ENCODE measurements around the gene TMPRSS4. TPM values are rescaled to one million over a fixed set of nuclear protein-coding genes. Genes with fewer than 3 reads are reported as not detected.

TMPRSS4 gene
- total RNA-seq, 1 experiment from 2014 or later, result not detected

- no peak for TF ChIP-seq SIN3A (IDR thresholded peaks at IDR 0.05; ENCODE audit: borderline replicate concordance, insufficient read depth, low read depth, low read length)
- TF ChIP-seq REST (IDR thresholded peaks at IDR 0.05; ENCODE audit: insufficient read depth in 1 of 2, low read depth in 2 of 2, low read length in 1 of 2), result no peak
- TF ChIP-seq CTCF (IDR thresholded peaks at IDR 0.05), result no peak
- no peak for TF ChIP-seq TCF7L2 (IDR thresholded peaks at IDR 0.05; ENCODE audit: low read depth, low read length)
- no peak for TF ChIP-seq POLR2AphosphoS5 (IDR thresholded peaks at IDR 0.05; ENCODE audit: low read depth, low read length)
- Histone ChIP-seq H3K36me3 (ENCODE audit: control insufficient read depth, insufficient read depth, low read length) (no peaks in the 10 kb centered on the region), H3K4me1 (ENCODE audit: control insufficient read depth, insufficient read depth, low read length) (no peaks in the 10 kb centered on the region), H3K4me3 (ENCODE audit: low read depth in 2 of 2, low read length in 2 of 2) (no peak overlapping the region), H3K27ac (ENCODE audit: low read length) (no peak overlapping the region), H3K9me3 (ENCODE audit: control insufficient read depth, insufficient read depth, low read depth, low read length) (peaks cover 2% of the 10 kb centered on the region; the same call in 1 of the 2 replicates), H3K27me3 (ENCODE audit: control insufficient read depth, insufficient read depth, low read length) (no peaks in the 10 kb centered on the region)
- BruUV-seq (replicated peaks), result no TSS peak
- ChIA-PET CTCF (no interaction called here), POLR2A (no interaction called here)
- in situ Hi-C loops (cut with HindIII; ENCODE audit: low pct_unique_long_range_greater_than_20kb, low sequenced_read_pairs) (no loop called here), intact Hi-C loops (cut with micrococcal nuclease; ENCODE audit: unreplicated experiment) (no loop called here)
- ATAC-seq, result no peak
- DNase-seq (ENCODE audit: low read depth, low spot score), result no peak
Observed at GRCh38 chr11:118090545-118091162, 13.8 kb downstream of the TMPRSS4 start.

- Histone ChIP-seq H3K27me3 (ENCODE audit: control insufficient read depth, insufficient read depth, low read length) (no peaks in the 10 kb centered on the region), H3K36me3 (ENCODE audit: control insufficient read depth, insufficient read depth, low read length) (no peaks in the 10 kb centered on the region), H3K27ac (ENCODE audit: low read length) (no peak overlapping the region), H3K4me3 (ENCODE audit: low read depth in 2 of 2, low read length in 2 of 2) (no peak overlapping the region), H3K4me1 (ENCODE audit: control insufficient read depth, insufficient read depth, low read length) (no peaks in the 10 kb centered on the region), H3K9me3 (ENCODE audit: control insufficient read depth, insufficient read depth, low read depth, low read length) (peaks cover 2% of the 10 kb centered on the region; the same call in 1 of the 2 replicates)
- no peak for ATAC-seq
- DNase-seq (ENCODE audit: low read depth, low spot score), result no peak
- ChIA-PET POLR2A (no interaction called here), CTCF (no interaction called here)
- in situ Hi-C loops (cut with HindIII; ENCODE audit: low pct_unique_long_range_greater_than_20kb, low sequenced_read_pairs) (no loop called here), intact Hi-C loops (cut with micrococcal nuclease; ENCODE audit: unreplicated experiment) (no loop called here)
- no TSS peak for BruUV-seq (replicated peaks)
- TF ChIP-seq SIN3A (IDR thresholded peaks at IDR 0.05; ENCODE audit: borderline replicate concordance, insufficient read depth, low read depth, low read length) (no peak), POLR2AphosphoS5 (IDR thresholded peaks at IDR 0.05; ENCODE audit: low read depth, low read length) (no peak), REST (IDR thresholded peaks at IDR 0.05; ENCODE audit: insufficient read depth in 1 of 2, low read depth in 2 of 2, low read length in 1 of 2) (no peak)
Observed at GRCh38 chr11:118091690-118092089, 14.8 kb downstream of the TMPRSS4 start.

All from Panc1 (cell line).